Uterus (tissue), 4 donors: ENCODE measurements around the gene ZCCHC14. TPM values are rescaled to one million over a fixed set of nuclear protein-coding genes. Genes with fewer than 3 reads are reported as not detected.
"Not testable (repeated sequence)": the region's sequence is repeated elsewhere in the genome, so short reads cannot be mapped to it uniquely, and the experiment has no call there.

Experiments
- DNase-seq, 2 donors: peaks; one replicate each; pipeline ENCODE4 v3.0.0-alpha.2; 2019 to 2020
- H3K27ac ChIP-seq, 2 donors: fragments of 200-600 bp; sonication (generic); 1 replicate in 1 of 2; 2 replicates in 1 of 2; pipeline ENCODE4 v1.5.1; 2016 to 2018
- H3K27me3 ChIP-seq, 2 donors: fragments of 200-600 bp; sonication (generic); one replicate each; pipeline ENCODE4 v1.5.1; 2018 to 2019; ENCODE audit warnings: control low read depth in 1 of 2
- H3K36me3 ChIP-seq, 2 donors: fragments of 200-600 bp; sonication (generic); one replicate each; pipeline ENCODE4 v1.5.1; 2019; ENCODE audit warnings: control low read depth in 1 of 2
- H3K4me1 ChIP-seq, 2 donors: fragments of 200-600 bp; sonication (generic); one replicate each; pipeline ENCODE4 v1.5.1; 2018 to 2019; ENCODE audit warnings: control low read depth in 1 of 2
- H3K4me3 ChIP-seq, 2 donors: fragments of 200-600 bp; sonication (generic); 1 replicate in 1 of 2; 2 replicates in 1 of 2; pipeline ENCODE4 v1.5.1; 2018 to 2019; ENCODE audit warnings: mild to moderate bottlenecking in 1 of 2
- H3K9me3 ChIP-seq, 2 donors: fragments of 200-600 bp; sonication (generic); one replicate each; pipeline ENCODE4 v1.5.1; 2019; ENCODE audit warnings: control low read depth in 1 of 2
- POLR2A ChIP-seq, 2 donors: fragments of 450-650 bp; IDR thresholded peaks; one replicate each; pipeline ENCODE4 v1.6.1; 2016; ENCODE audit warnings: antibody characterized with exemption in 2 of 2, mild to moderate bottlenecking in 1 of 2, moderate library complexity in 1 of 2
- intact Hi-C: fragments of 100-400 bp; cut with DNase I; formaldehyde crosslinking; loops from one replicate; pipeline ENCODE4 v1.15.1; 2023; ENCODE audit warnings: low total_unique reads
- total RNA-seq, 4 donors: library from RNA; depleted of rRNA in 3 of 4; stranded (reverse); fragments of >200 nt in 3 of 4; gene quantifications; one replicate each; pipeline versions ENCODE4 v1.1.0 to v1.2.4, GENCODE V29; 2014 to 2023
- TF ChIP-seq, protein P1 (sequence below), 4 experiments: fragments of 200-600 bp in 2 of 4; fragments of 450-650 bp in 2 of 4; sonication (generic) in 2 of 4; IDR thresholded peaks; one replicate each; pipeline ENCODE4 v1.5.1; 2016 to 2019; ENCODE audit warnings: antibody characterized with exemption in 4 of 4, mild to moderate bottlenecking in 2 of 4, moderate library complexity in 1 of 4
- donor health status: DM: yes; HTN: yes; CAD: no.

ZCCHC14 gene
- total RNA-seq, 4 donors from 2014 or later = 9.2 to 33.0 (median 20.6) TPM

DNA sequence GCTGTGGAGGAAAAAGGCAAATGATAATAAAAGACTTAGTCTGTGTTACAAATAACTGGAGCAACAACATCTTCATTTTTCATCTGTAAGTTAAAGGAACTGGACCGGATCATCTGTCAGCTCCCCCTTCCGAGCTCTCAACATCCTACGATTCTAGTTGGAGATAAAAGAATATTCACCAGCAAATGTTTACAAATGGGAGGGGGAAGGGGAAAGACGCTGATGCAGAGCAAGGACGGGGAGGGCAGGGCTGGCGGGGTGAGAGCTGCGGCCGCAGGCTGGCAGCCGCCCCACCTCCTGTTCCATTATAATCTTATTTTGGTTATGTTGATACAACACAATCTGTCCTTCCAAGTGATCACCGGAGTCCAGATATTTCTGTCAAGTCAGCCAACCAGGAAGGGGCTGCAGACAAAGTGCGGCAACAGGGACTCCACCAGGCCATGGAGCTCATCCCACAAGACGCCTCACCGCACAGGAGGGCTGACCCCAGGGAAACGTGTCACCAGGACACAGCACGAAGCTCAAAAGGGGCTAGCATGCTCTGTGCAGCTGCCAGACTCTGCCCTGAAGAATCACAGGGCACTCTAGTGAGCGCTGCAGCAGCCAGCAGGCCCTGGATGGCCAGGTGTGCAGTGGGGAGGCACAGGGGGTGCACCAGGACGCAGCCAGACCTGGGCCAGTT is 128.9 kb downstream of the ZCCHC14 start:
- intact Hi-C loops = loop anchor here (10.0 kb wide), 1 partner anchor 49 kb away; the partner anchor contains the start of gene C16orf95
- H3K27me3 ChIP-seq = no peaks in the 10 kb centered on the region
- no peaks in the 10 kb centered on the region for H3K36me3 ChIP-seq
- H3K4me3 ChIP-seq = no peak overlapping the region
- peak overlapping the region; percentile 41 to 78 for H3K27ac ChIP-seq
- peaks cover 6 to 9% of the 10 kb centered on the region in 2 donors for H3K4me1 ChIP-seq
- peak in 1 of 2 donors; percentile 57 for DNase-seq
- no peaks in the 10 kb centered on the region for H3K9me3 ChIP-seq
- TF ChIP-seq, protein P1, sequence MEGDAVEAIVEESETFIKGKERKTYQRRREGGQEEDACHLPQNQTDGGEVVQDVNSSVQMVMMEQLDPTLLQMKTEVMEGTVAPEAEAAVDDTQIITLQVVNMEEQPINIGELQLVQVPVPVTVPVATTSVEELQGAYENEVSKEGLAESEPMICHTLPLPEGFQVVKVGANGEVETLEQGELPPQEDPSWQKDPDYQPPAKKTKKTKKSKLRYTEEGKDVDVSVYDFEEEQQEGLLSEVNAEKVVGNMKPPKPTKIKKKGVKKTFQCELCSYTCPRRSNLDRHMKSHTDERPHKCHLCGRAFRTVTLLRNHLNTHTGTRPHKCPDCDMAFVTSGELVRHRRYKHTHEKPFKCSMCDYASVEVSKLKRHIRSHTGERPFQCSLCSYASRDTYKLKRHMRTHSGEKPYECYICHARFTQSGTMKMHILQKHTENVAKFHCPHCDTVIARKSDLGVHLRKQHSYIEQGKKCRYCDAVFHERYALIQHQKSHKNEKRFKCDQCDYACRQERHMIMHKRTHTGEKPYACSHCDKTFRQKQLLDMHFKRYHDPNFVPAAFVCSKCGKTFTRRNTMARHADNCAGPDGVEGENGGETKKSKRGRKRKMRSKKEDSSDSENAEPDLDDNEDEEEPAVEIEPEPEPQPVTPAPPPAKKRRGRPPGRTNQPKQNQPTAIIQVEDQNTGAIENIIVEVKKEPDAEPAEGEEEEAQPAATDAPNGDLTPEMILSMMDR (IDR thresholded peaks at IDR 0.05) = no peak
- no peak for TF ChIP-seq POLR2A (IDR thresholded peaks at IDR 0.05)

DNA sequence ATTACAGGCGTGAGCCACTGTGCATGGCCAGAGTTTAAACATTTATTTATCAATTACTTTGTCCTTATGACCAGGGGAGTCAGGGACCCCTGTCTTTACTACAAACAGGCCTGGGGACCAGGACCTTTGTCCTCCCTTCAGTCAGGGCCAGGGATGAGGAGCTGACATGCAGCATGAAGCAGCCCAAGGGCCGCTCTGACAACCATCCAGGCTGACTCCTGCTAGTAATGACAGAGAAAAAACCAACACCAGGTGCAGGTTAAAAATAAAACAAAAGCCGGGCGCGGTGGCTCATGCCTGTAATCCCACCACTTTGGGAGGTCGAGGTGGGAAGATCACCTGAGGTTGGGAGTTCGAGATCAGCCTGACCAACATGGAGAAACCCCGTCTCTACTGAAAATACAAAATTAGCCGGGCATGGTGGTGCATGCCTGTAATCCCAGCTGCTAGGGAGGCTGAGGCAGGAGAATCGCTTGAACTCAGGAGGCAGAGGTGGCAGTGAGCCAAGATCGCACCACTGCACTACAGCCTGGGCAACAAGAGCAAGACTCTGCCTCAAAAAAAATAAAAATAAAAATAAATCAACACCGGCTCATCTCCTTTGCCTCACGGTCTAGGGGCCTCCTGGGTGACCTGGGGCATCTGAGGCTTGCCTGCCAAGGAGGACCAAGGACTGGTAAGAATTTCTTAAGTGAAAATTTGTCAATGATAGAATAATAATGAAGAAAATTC is 129.8 kb downstream of the ZCCHC14 start:
- H3K27me3 ChIP-seq, DNase-seq, H3K36me3 ChIP-seq, H3K4me1 ChIP-seq, H3K9me3 ChIP-seq, H3K4me3 ChIP-seq: not testable (repeated sequence)
- peak overlapping the region; percentile 41 to 78 for H3K27ac ChIP-seq
- intact Hi-C loops = loop anchor here (10.0 kb wide), 1 partner anchor 48 kb away; the partner anchor contains the start of gene C16orf95

DNA sequence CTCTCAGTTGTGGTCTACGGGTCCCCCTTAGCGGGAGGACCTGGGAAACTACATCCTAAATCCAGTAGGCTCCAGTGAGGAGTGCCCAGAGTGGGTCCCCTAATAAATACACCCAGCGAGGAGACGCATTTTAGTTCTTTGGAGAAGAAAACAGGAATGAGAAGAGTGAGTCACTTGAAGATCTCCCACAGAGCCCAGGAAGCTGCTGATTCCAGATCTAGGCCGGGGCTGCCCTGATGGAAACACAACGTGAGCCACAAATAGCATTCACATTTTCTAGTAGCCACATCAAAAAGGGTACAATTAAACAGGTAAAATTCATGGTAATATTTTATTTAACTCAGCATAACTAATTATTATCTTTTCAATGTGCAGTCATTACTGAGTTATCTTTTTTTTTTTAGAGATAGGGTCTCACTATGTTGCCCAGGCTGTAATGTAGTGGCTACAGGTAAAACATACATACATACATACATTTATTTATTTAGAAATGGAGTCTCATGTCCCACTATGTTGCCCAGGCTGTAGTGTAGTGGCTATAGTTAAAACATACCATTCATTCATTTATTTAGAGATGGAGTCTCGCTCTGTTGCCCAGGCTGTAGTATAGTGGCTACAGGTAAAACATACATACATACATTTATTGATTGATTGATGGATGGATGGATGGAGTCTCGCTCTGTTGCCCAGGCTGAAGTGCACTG is 130.8 kb downstream of the ZCCHC14 start:
- H3K27ac ChIP-seq = no peak overlapping the region
- H3K36me3 ChIP-seq = no peaks in the 10 kb centered on the region
- no peak for DNase-seq
- H3K9me3 ChIP-seq = no peaks in the 10 kb centered on the region
- no peaks in the 10 kb centered on the region for H3K27me3 ChIP-seq
- H3K4me3 ChIP-seq = no peak overlapping the region
- intact Hi-C loops = loop anchor here (10.0 kb wide), 1 partner anchor 47 kb away; the partner anchor contains the start of gene C16orf95
- peaks cover 6% of the 10 kb centered on the region in 2 donors for H3K4me1 ChIP-seq
- TF ChIP-seq POLR2A (IDR thresholded peaks at IDR 0.05) = no peak
- TF ChIP-seq, protein P1 (IDR thresholded peaks at IDR 0.05) = no peak

DNA sequence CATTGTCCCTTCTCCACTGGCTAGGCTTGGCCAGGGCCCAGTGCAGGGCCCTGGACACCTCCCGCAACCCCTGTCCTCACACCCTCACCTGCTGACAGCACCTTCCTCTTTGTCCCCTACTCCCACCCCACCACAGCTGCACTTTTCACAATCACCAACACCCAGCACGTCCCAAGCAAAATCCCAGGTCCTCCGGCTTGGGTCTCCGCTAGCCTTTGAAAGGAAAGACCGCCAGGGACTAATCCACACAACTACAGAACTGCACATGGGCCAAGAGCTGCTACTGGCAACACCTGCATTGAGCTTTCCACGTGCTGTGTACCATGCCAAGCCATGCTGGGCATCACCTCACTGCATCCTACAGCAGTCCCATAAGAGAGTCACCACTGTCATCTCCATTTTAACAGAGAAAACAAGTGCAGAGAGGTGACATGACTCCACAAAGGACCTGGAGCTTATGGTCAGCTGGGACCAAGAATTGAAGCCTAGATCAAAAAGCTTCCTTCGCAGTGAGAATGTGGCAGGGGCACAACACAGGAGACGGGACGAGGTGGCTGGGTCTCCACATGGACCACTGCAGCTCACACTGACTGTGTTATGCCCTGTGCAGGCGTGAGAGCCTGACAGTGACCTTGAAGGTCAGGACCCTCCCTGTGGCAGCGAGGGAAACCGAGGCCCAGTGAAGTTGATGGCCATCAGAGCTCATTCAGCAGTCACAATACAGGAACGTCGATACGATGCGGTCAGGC is 131.8 kb downstream of the ZCCHC14 start:
- no peaks in the 10 kb centered on the region for H3K36me3 ChIP-seq
- intact Hi-C loops = loop anchor here (10.0 kb wide), 1 partner anchor 46 kb away; the partner anchor contains the start of gene C16orf95

More for the DNA sequence above, 131.8 kb downstream of the ZCCHC14 start:
- no peaks in the 10 kb centered on the region for H3K27me3 ChIP-seq
- no peaks in the 10 kb centered on the region for H3K9me3 ChIP-seq
- H3K4me3 ChIP-seq = no peak overlapping the region
- TF ChIP-seq POLR2A (IDR thresholded peaks at IDR 0.05) = no peak
- TF ChIP-seq, protein P1 (IDR thresholded peaks at IDR 0.05) = no peak
- DNase-seq = no peak
- no peak overlapping the region for H3K27ac ChIP-seq
- peaks cover 6% of the 10 kb centered on the region in 2 donors for H3K4me1 ChIP-seq
